ENCODE results near the gene SPOPL.
"Not testable (repeated sequence)": the region's sequence is repeated elsewhere in the genome, so short reads cannot be mapped to it uniquely, and the experiment has no call there.

Gene SPOPL

GRCh38 chr2:138495384-138495783 lies 6.2 kb upstream of the SPOPL start:
- DNase-seq, result no peak

- no peak for DNase-seq
These were observed 5.4 kb upstream of the SPOPL start for GRCh38 chr2:138496096-138496651.

- no peak for DNase-seq
These were observed 4.3 kb upstream of the SPOPL start for GRCh38 chr2:138497294-138497693.

- DNase-seq, result no peak
These were observed 1.9 kb upstream of the SPOPL start for GRCh38 chr2:138499684-138500083.

- DNase-seq, result no peak
These were observed 762 bp upstream of the SPOPL start for GRCh38 chr2:138500592-138501424.

- DNase-seq, result no peak
These were observed 901 bp downstream of the SPOPL start for GRCh38 chr2:138502255-138503086.

- no peak for DNase-seq
These were observed 1.5 kb downstream of the SPOPL start for GRCh38 chr2:138503087-138503442.

- DNase-seq, result no peak
These were observed 2.1 kb downstream of the SPOPL start for GRCh38 chr2:138503652-138504051.

- no peak for DNase-seq
These were observed 2.5 kb downstream of the SPOPL start for GRCh38 chr2:138504092-138504491.

- DNase-seq, result no peak
These were observed 3.1 kb downstream of the SPOPL start for GRCh38 chr2:138504546-138505235.

- no peak for DNase-seq
These were observed 5.7 kb downstream of the SPOPL start for GRCh38 chr2:138507267-138507666.

- DNase-seq, result no peak
These were observed 8.7 kb downstream of the SPOPL start for GRCh38 chr2:138510319-138510718.

- DNase-seq, result no peak
These were observed 11.1 kb downstream of the SPOPL start for GRCh38 chr2:138512672-138513071.

- no peak for DNase-seq
These were observed 12.6 kb downstream of the SPOPL start for GRCh38 chr2:138514173-138514572.

GRCh38 chr2:138515092-138515491 lies 13.5 kb downstream of the SPOPL start:
- DNase-seq, result no peak

- no peak for DNase-seq
These were observed 14.6 kb downstream of the SPOPL start for GRCh38 chr2:138516030-138516704.

GRCh38 chr2:138518860-138519259 lies 17.3 kb downstream of the SPOPL start:
- DNase-seq, result no peak

GRCh38 chr2:138521821-138522220 lies 20.3 kb downstream of the SPOPL start:
- DNase-seq, result no peak

GRCh38 chr2:138522556-138522955 lies 21.0 kb downstream of the SPOPL start:
- no peak for DNase-seq

GRCh38 chr2:138523018-138523672 lies 21.6 kb downstream of the SPOPL start:
- not testable (repeated sequence) for DNase-seq

- not testable (repeated sequence) for DNase-seq
These were observed 22.1 kb downstream of the SPOPL start for GRCh38 chr2:138523673-138524042.

GRCh38 chr2:138524353-138524752 lies 22.8 kb downstream of the SPOPL start:
- DNase-seq, result not testable (repeated sequence)

All from NCI-H187 (cell line).